Left lung (tissue), 10 donors: ENCODE measurements around the gene HCFC1. TPM values are rescaled to one million over a fixed set of nuclear protein-coding genes. Genes with fewer than 3 reads are reported as not detected.

Experiments
- ATAC-seq: fragments of 200-7000 bp; cut with Tn5 transposase; one replicate; pipeline ENCODE4 v1.9.1; 2020; ENCODE audit warnings: moderate library complexity
- DNase-seq, 4 donors: peaks; one replicate each; pipeline ENCODE4 v3.0.0-alpha.2; 2013 to 2020
- H3K27ac ChIP-seq, 2 donors: fragments of 200-600 bp; sonication (generic) in 1 of 2; one replicate each; pipeline versions ENCODE4 v1.5.0 to v1.8.0; 2020 to 2021
- H3K27me3 ChIP-seq, 2 donors: fragments of 200-600 bp; sonication (generic) in 1 of 2; one replicate each; pipeline versions ENCODE4 v1.5.0 to v1.8.0; 2020 to 2021
- H3K36me3 ChIP-seq, 2 donors: fragments of 200-600 bp; sonication (generic) in 1 of 2; one replicate each; pipeline versions ENCODE4 v1.5.0 to v1.8.0; 2020 to 2021
- H3K4me1 ChIP-seq, 2 donors: fragments of 200-600 bp; one replicate each; pipeline ENCODE4 v1.8.0; 2021
- H3K4me3 ChIP-seq, 2 donors: fragments of 200-600 bp; sonication (generic) in 1 of 2; one replicate each; pipeline versions ENCODE4 v1.5.0 to v1.8.0; 2020 to 2021; ENCODE audit warnings: mild to moderate bottlenecking in 1 of 2
- H3K9me3 ChIP-seq, 2 donors: fragments of 200-600 bp; sonication (generic) in 1 of 2; one replicate each; pipeline versions ENCODE4 v1.5.0 to v1.8.0; 2020 to 2021
- CTCF ChIP-seq, 2 donors: fragments of 200-600 bp; sonication (generic) in 1 of 2; IDR thresholded peaks; one replicate each; pipeline versions ENCODE4 v1.5.0 to v1.8.0; 2021; ENCODE audit warnings: antibody characterized with exemption in 2 of 2
- intact Hi-C, 2 donors: fragments of 100-400 bp; cut with DNase I; formaldehyde crosslinking; loops; one replicate each; pipeline versions ENCODE4 v1.11.2 to v1.14.2; 2022
- polyA plus RNA-seq, 6 donors: library from polyadenylated mRNA; unstranded; fragments of 120-200 nt; gene quantifications; one replicate each; pipeline ENCODE4 v1.2.1, GENCODE V29; 2013; ENCODE audit not compliant: insufficient read length in 6 of 6
- total RNA-seq, 2 donors: library from RNA; stranded (reverse); fragmentation: NEBNext Ultra II Directional; extraction: Animal tissue kit (Norgen Biotek cat#: 25700); gene quantifications; one replicate each; pipeline ENCODE4 v1.2.1, GENCODE V29; 2021
- donor health status: DM: no; HTN: yes; CAD: no.
- donor health status: DM: no; HTN: no; CAD: no.

The HCFC1 gene
- total and polyA plus RNA-seq, 8 donors = 28.4 to 58.1 (median 43.9) TPM

GRCh38 chrX:154019061-154019621, 47.5 kb upstream of the HCFC1 start:
- peaks cover 0 to 40% of the 10 kb centered on the region in 2 donors for H3K36me3 ChIP-seq
- H3K4me3 ChIP-seq = peak overlapping the region; percentile 36 to 62
- TF ChIP-seq CTCF (IDR thresholded peaks at IDR 0.05) = no peak
- H3K27me3 ChIP-seq = no peaks in the 10 kb centered on the region
- no peak for ATAC-seq
- intact Hi-C loops = no loop called here
- no peak for DNase-seq
- H3K9me3 ChIP-seq = no peaks in the 10 kb centered on the region
- peak overlapping the region; percentile 65 to 87 for H3K27ac ChIP-seq
- H3K4me1 ChIP-seq = peaks cover 0 to 19% of the 10 kb centered on the region in 2 donors

- Histone ChIP-seq H3K36me3 (peaks cover 0 to 45% of the 10 kb centered on the region in 2 donors), H3K27me3 (no peaks in the 10 kb centered on the region), H3K27ac (peak overlapping the region in 1 of 2 donors; percentile 87), H3K4me3 (peak overlapping the region; percentile 36 to 62), H3K4me1 (peaks cover 0 to 23% of the 10 kb centered on the region in 2 donors), H3K9me3 (no peaks in the 10 kb centered on the region)
- TF ChIP-seq CTCF (IDR thresholded peaks at IDR 0.05) = no peak
- DNase-seq = no peak
- no peak for ATAC-seq
- intact Hi-C loops = no loop called here
These were observed 47.0 kb upstream of the HCFC1 start for GRCh38 chrX:154018518-154019060.

GRCh38 chrX:154017766-154018517, 46.3 kb upstream of the HCFC1 start:
- H3K4me1 ChIP-seq = peaks cover 0 to 28% of the 10 kb centered on the region in 2 donors
- ATAC-seq (no peak), DNase-seq (no peak)
- no peak overlapping the region for H3K27ac ChIP-seq
- H3K36me3 ChIP-seq = peaks cover 0 to 50% of the 10 kb centered on the region in 2 donors
- intact Hi-C loops = no loop called here
- no peaks in the 10 kb centered on the region for H3K27me3 ChIP-seq
- peak overlapping the region in 1 of 2 donors; percentile 62 for H3K4me3 ChIP-seq
- no peak for TF ChIP-seq CTCF (IDR thresholded peaks at IDR 0.05)
- H3K9me3 ChIP-seq = no peaks in the 10 kb centered on the region

GRCh38 chrX:154016366-154017076, 44.9 kb upstream of the HCFC1 start:
- peak in 1 of 4 donors; percentile 28 for DNase-seq

More at GRCh38 chrX:154016366-154017076, 44.9 kb upstream of the HCFC1 start:
- no peak overlapping the region for H3K4me3 ChIP-seq
- no peak for ATAC-seq
- H3K9me3 ChIP-seq = no peaks in the 10 kb centered on the region
- H3K27ac ChIP-seq = no peak overlapping the region
- H3K27me3 ChIP-seq = no peaks in the 10 kb centered on the region
- peaks cover 0 to 39% of the 10 kb centered on the region in 2 donors for H3K4me1 ChIP-seq
- H3K36me3 ChIP-seq = peaks cover 0 to 64% of the 10 kb centered on the region in 2 donors
- intact Hi-C loops = no loop called here
- TF ChIP-seq CTCF (IDR thresholded peaks at IDR 0.05) = no peak
